ENCODE data around the gene OR10P1. TPM values are rescaled to one million over a fixed set of nuclear protein-coding genes. Genes with fewer than 3 reads are reported as not detected.

Gene OR10P1
- total RNA-seq, 1 donor from 2014 or later = not detected

DNA sequence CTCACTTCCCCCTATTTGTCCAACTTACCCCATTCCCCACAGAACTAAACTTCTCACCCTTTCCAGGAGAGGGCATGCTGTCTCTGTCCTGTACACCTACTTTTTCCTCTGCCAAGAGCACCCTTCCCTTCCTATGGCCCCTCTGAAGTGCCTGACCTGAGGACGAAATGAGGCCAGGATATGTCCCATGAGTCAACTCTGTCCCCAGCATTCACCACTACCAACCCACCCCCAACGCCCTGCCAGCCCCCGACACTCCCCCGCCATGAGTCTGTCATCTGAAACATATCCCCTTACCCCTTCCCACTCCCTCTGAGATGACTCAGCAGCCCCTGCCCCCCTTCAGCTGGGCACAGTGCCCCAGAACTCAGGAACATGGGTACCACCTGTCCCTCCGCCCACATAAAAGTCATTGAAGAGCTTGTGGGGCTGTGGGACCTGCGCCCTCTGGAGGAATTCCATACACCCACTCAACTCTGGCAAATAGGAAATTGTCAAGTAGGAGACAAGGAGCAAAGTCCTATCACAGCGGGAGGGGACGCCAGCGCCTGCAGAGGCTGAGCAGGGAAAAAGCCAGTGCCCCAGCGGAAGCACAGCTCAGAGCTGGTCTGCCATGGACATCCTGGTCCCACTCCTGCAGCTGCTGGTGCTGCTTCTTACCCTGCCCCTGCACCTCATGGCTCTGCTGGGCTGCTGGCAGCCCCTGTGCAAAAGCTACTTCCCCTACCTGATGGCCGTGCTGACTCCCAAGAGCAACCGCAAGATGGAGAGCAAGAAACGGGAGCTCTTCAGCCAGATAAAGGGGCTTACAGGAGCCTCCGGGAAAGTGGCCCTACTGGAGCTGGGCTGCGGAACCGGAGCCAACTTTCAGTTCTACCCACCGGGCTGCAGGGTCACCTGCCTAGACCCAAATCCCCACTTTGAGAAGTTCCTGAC lies 44.7 kb downstream of the OR10P1 start:
- peak; percentile 82 for DNase-seq (ENCODE audit: low spot score)
- intact Hi-C loops (cut with DNase I) = loop anchor here (2.0 kb wide), 1 partner anchor 39 kb away; the partner anchor contains the start of gene RDH5

DNA sequence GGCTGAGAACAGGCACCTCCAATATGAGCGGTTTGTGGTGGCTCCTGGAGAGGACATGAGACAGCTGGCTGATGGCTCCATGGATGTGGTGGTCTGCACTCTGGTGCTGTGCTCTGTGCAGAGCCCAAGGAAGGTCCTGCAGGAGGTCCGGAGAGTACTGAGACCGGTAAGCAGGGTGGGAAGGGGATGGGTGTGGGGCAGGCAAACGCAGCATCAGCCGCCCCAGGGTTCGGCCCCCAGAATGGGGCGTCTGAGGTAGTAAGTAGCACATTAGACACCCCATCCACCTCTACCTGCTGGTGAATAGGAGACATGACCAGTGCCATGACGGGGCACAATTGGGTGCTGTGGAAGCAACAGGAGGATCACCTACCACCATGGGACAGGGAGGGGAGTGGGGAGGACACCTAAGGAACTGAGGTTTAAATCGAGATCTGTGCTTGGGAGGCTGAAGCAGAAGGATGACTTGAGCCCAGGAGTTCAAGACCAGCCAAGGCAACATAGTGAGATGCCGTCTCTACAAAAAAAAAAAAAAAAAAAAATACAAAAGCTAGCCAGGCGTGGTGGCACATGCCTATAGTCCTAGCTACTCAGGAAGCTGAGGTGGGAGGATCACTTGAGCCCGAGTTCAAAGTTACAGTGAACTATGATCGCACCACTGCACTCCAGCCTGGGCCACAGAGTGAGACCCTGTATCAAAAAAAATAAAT lies 45.5 kb downstream of the OR10P1 start:
- intact Hi-C loops (cut with DNase I) = no loop called here
- peak; percentile 35 for DNase-seq (ENCODE audit: low spot score)

DNA sequence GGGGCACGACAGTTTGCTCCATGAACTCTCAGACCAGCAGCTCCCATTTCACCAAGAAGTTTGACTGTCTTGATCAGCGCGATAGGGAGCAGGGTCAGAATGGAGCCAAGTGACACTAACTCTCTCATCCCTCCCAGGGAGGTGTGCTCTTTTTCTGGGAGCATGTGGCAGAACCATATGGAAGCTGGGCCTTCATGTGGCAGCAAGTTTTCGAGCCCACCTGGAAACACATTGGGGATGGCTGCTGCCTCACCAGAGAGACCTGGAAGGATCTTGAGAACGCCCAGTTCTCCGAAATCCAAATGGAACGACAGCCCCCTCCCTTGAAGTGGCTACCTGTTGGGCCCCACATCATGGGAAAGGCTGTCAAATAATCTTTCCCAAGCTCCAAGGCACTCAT lies 47.0 kb downstream of the OR10P1 start:
- intact Hi-C loops (cut with DNase I) = loop anchor here (2.0 kb wide), 1 partner anchor 17 kb away; no protein-coding TSS in a partner anchor

DNA sequence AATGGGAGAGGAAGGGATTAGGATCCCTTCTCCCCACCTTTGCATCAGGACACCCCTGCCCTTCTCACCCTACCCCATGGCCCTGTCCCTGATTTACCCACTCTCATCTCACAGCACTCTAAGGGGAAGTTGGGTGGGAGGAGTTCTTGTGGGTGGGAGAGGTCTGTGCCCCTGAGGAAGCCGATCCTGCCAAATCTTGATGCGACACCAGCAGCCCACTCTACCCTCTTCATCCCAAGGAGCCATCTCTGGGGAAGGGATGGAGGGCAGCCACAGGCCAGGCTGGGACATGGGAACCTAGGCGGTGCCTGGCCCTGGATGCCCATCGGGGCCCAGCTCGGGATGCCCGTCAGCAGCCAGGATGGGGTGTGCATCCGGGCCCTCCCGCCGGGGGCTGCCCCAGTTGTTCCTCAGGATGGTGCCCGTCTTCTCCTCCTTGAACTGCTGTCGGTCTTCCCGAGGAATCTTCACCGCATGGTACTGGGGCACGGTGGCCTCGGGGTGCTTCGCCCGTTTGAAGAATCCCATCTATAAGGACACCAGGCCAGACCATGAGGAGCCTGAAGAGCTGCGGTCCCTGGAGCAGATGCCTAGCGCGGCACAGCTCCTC lies 48.2 kb downstream of the OR10P1 start:
- intact Hi-C loops (cut with DNase I) = loop anchor here (2.0 kb wide), 1 partner anchor 16 kb away; no protein-coding TSS in a partner anchor
- peak; percentile 69 for DNase-seq (ENCODE audit: low spot score)

More for the DNA sequence above, 47.0 kb downstream of the OR10P1 start:
- DNase-seq (ENCODE audit: low spot score) = peak; percentile 31

DNA sequence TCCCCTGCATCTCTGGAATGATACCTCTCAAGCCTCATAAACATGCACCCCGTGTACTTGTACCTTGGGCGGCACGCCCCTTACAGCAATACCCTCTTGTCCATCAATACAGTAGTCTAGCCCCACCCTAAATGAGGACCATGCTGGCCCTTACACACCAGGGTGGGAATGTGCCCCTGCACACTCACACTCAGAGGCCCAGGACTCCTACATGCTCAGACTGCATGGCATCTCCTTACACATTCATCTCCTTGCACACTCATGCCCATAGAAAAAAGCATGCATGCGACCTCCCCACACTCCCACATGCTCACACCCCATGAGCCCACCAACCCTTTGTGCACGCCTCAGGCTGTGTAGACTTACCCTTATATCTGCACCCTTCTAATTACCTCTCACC lies 49.0 kb downstream of the OR10P1 start:
- intact Hi-C loops (cut with DNase I) = loop anchor here (2.0 kb wide), 1 partner anchor 15 kb away; no protein-coding TSS in a partner anchor
- DNase-seq (ENCODE audit: low spot score) = peak; percentile 53

DNA sequence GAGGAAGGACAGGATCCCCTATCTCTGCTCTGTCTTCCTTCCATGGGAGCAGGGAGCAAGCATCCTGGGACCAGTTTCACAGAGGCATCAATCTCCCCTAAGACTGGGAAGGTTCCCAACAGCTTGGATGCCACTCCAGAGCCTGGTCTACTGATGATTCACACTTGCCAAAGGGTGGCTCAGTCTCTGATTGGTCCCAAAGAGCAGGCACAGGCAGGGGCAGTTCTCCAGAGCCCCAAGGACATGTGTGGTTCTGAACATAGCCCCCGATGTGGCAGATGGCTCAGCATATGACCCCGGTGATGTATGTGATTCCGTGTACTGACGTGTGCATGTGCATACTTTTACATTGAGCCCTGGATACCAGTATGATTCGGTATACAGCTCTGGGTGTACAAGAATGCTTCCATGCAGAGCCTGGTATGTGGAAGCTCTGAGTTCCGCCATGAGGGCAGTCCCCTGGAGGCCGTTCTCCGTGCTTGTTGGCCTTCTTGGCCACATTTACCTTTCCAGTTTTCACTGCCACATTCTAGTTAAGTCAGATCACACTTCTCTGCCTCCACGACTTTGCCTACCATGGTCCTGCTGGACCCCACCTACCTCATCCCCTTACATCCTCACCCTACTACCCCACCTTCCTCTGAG lies 49.8 kb downstream of the OR10P1 start:
- DNase-seq (ENCODE audit: low spot score) = peak; percentile 44
- intact Hi-C loops (cut with DNase I) = no loop called here

Other genes with a start within 250 kb of the OR10P1 start
- gene OR6C65, start 236.4 kb upstream of the OR10P1 start, total RNA-seq = not detected
- gene OR6C76, start 210.6 kb upstream of the OR10P1 start, total RNA-seq = not detected
- not detected for gene OR6C2, start 192.8 kb upstream of the OR10P1 start, total RNA-seq
- gene OR6C70, start 166.8 kb upstream of the OR10P1 start, total RNA-seq = not detected
- gene OR6C68, start 144.5 kb upstream of the OR10P1 start, total RNA-seq = not detected
- gene OR6C4, start 87.3 kb upstream of the OR10P1 start, total RNA-seq = not detected
- not detected for gene OR2AP1, start 64.4 kb upstream of the OR10P1 start, total RNA-seq
- 806 TPM for gene ITGA7, start 71.0 kb downstream of the OR10P1 start, total RNA-seq
- gene BLOC1S1, start 79.2 kb downstream of the OR10P1 start, total RNA-seq = 97.7 TPM
- gene RDH5, start 83.5 kb downstream of the OR10P1 start, total RNA-seq = 26.3 TPM
- gene CD63, start 92.1 kb downstream of the OR10P1 start, total RNA-seq = 914 TPM
- 18.0 TPM for gene GDF11, start 106.2 kb downstream of the OR10P1 start, total RNA-seq
- 56.2 TPM for gene SARNP, start 180.8 kb downstream of the OR10P1 start, total RNA-seq
- gene ORMDL2, start 181.1 kb downstream of the OR10P1 start, total RNA-seq = 23.0 TPM
- gene DNAJC14, start 192.7 kb downstream of the OR10P1 start, total RNA-seq = 18.4 TPM
- 1.6 TPM for gene MMP19, start 206.0 kb downstream of the OR10P1 start, total RNA-seq